GM18526 (cell line): Measurements from ENCODE around the gene HMGCL.
A peak's percentile ranks its signal among the peaks of the same experiment; 100 is the strongest.

ENCODE experiments used
- POLR2A ChIP-seq: IDR thresholded peaks from 3 replicates; pipeline ENCODE4 v1.6.1; 2011; ENCODE audit not compliant: insufficient read length; ENCODE audit errors: extremely low read depth

Gene HMGCL

GRCh38 chr1:23800400-23801337 is 24.6 kb downstream of the HMGCL start, which contains the start of gene GALE:
Gene GALE, minus strand, starts transcription at chr1:23800754. Its CDS starts 1,747 bp downstream, at chr1:23799007.
- peak; percentile 83 for TF ChIP-seq POLR2A

GRCh38 chr1:23799570-23800399 is 25.4 kb downstream of the HMGCL start:
- peak; percentile 63 for TF ChIP-seq POLR2A

GRCh38 chr1:23799255-23799569 is 26.0 kb downstream of the HMGCL start:
- no peak for TF ChIP-seq POLR2A

- TF ChIP-seq POLR2A: no peak
Measured at GRCh38 chr1:23798662-23799142, 26.5 kb downstream of the HMGCL start.

GRCh38 chr1:23797478-23798448 is 27.5 kb downstream of the HMGCL start:
- no peak for TF ChIP-seq POLR2A

- TF ChIP-seq POLR2A: no peak
Measured at GRCh38 chr1:23796466-23797271, 28.6 kb downstream of the HMGCL start.

- TF ChIP-seq POLR2A: no peak
Measured at GRCh38 chr1:23795676-23796465, 29.4 kb downstream of the HMGCL start.

GRCh38 chr1:23793861-23794731 is 31.1 kb downstream of the HMGCL start:
- no peak for TF ChIP-seq POLR2A

GRCh38 chr1:23793018-23793781 is 32.0 kb downstream of the HMGCL start:
- TF ChIP-seq POLR2A: no peak

GRCh38 chr1:23792151-23792945 is 32.9 kb downstream of the HMGCL start:
- TF ChIP-seq POLR2A: no peak
